Measurements from ENCODE around the gene PHLDA1.
"Not testable (repeated sequence)": the region's sequence is repeated elsewhere in the genome, so short reads cannot be mapped to it uniquely, and the experiment has no call there.

Gene PHLDA1

DNA sequence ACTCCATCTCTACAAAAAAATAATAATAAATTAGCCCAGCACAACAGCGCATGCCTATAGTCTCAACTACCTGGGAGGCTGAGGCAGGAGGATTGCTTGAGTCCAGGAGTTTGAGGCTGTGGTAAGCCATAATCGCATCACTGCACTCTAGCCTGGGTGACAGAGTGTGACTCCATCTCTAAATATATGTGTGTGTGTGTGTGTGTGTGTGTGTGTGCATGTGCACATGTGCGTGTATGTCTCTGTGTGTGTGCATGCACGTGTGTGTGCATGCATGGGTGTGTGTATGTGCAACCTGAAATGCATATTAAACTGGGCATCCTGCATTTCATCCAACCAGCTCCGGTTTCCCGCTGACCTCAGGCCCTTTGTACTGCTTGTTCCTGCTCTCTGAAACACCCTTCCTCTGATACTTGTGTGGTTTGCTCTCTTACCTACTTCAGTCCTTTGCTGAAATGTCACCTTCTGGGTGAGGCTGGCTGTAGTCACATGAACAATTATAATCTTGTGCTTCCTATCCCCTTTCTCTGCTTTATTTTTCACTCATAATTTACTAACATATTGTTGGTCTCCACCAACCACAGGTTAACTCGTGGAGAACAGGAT, 46.9 kb downstream of the PHLDA1 start:
- no peak for DNase-seq (ENCODE audit: low spot score)

DNA sequence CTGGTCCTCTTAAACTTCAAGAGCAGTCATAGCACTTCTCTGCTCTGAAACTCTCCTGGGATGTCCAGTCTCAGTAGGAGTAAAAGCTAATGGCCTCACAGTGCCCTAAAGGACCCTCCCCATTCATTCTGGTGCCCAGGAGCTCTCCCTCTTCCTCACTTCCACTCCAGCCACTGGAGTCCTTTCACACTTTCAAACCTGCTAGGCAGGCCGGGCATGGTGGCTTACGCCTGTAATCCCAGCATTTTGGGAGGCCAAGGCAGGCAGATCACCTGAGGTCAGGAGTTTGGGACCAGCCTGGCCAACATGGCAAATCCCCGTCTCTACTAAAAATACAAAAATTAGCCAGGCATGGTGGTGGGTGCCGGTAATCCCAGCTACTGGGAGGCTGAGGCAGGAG, 47.7 kb downstream of the PHLDA1 start:
- DNase-seq (ENCODE audit: low spot score): not testable (repeated sequence)

DNA sequence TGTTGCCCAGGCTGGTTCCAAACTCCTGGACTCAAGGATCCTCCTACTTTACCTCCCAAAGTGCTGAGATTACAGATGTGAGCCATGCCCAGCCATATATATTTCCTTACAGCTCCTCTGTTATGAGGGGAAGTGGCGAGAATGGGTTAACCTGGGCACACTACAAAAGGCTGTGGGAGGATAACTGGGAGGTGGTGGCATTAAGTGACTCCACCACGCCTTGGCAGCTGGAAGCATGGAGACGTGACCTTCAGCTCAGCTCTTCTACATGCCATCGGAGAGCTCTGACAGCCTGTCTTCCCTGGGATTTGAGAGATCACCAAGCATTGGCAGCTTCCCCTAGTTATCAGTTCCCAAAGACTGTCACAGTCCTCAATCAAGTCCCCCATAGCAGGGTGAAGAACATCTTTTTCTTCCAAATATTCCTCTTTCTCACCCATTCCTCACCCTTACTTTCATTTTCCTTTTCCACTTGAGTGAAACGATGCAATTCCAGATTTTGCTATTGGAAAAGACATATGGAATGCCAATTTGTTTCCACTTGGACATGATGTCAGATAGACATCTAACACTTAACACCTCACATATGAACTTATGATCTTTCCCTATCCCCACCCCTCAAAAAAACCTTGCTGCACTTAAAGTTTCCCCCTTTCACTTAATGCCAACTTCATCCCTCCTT, 48.5 kb downstream of the PHLDA1 start:
- no peak for DNase-seq (ENCODE audit: low spot score)

DNA sequence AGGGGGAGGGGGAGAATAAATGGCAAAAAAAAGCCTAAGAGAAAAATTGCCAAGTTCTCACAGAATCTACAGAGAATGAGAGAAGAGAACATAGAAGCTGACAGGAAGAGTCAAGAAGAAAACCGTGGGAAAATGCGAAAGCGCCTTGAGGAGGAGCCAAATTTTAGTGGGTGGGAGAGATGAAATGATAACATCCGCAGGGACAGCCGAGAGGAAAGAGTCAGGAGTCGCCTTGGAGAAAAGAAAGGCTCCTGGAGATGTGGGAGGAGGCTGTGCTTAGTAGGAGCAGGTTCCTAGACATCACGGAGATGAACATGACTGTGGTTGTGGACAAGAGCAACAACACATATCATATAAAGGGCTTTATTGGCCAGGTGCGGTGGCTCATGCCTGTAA, 49.4 kb downstream of the PHLDA1 start:
- no peak for DNase-seq (ENCODE audit: low spot score)

DNA sequence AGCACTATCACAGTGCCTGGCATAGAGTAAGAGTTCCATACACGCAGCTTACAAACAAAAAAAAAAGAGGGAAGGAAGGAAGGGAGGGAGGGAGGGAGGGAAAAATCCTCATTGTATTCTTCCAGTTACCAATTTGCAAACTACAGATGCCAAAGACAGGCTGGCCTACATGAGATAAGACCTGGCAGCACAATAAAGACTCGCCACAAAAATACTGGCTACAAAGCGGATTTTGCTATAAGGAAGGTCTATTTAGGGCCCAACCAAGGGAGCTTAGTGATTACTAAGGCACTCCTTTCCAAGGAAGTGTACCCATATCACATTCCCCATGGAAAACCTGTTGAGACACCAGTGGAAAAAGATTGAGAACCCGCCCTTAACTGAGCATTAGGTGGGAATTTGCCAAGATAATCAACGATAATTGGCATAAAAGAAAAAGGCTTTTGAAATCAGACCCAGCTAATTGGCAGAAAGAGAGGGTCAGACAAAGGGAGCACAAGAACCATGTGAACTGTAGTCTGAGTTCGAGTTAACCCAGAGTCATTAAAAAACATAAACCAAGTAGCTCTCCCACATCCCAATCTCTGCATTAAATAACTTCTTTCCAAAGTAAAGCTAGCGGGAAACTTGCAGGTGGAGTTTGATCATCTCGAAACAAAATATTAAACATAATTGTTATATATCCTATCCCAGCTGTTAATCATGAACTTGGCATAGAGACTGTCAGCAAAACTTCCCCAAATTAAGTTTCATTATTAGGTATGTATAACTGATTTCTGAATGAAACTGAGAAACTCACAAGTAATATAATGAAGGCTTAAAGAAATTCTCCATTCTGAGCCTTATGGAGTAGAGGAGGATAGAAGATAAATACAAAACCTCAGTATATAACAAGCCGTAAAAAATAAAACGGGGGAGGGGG, 50.1 kb downstream of the PHLDA1 start:
- DNase-seq (ENCODE audit: low spot score): no peak

DNA sequence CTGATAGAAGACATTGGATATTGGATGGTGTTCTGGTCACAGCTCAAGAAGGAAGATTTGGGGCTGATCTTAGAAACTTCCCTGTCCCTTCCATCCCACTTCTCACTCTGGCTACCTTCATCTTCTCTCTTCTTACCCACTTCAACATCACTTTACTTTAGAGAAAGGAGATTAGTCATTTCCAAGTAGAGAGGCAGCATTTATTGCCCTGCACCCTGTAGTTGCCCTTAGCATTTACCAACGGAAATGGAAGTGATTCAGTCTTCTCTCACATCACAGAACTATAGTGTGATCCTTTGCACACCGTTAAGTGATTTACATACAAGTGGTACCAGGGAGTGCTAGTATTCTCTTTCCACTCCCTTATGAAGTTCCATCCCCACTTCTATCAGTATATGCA, 52.4 kb downstream of the PHLDA1 start:
- DNase-seq (ENCODE audit: low spot score): peak; percentile 80

DNA sequence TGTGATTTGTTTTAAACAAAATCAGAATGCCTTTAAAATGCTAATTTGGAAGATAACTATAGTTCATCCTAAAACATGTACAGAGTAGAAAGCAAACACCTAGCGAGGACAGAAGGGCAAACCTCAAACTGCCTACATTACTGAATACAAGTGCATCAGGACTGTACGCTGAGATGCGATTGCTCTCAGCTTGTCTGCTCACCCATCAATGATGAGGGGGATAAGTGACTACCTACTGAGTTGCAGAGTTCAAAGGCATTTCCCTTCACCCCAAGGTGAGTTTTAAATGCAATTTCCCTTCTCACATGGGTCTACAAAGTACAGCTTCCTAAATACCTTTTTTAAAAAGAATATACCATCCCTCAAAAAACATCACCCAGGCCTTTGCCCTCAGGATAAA, 52.9 kb downstream of the PHLDA1 start:
- DNase-seq (ENCODE audit: low spot score): no peak

DNA sequence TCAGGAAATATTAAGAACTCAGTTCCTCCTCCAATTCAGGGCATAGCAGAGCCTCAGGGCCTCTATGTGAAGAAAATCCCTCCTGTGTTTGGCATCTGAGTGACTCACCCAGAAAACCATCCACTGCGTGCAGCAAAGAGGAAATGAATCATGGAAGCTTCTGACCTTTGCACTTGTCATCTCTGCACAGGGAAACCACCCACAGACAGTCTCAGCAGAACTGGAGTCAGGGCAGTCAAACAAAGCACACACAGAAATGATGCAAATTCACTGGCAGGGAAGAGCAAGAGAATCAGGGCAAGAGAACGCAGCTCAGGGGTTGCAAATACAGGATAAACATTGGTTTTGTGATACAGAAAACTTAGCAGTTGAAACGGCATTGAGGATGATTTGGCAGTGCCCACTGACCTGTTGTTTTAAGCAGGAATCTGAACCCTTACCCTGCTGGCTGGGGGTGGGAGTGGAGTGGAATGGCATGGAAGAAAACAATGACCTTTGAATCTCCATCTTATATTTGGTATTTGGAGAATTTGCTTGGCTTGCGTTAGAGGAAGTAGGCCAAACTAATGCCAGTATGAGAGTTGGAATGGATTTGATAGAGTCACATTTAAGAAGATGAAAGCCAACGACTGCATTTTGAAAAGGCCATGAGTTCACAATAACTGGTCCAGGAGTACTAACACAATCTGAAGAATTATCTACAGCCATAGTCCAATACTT, 53.5 kb downstream of the PHLDA1 start:
- peak; percentile 92 for DNase-seq (ENCODE audit: low spot score)

DNA sequence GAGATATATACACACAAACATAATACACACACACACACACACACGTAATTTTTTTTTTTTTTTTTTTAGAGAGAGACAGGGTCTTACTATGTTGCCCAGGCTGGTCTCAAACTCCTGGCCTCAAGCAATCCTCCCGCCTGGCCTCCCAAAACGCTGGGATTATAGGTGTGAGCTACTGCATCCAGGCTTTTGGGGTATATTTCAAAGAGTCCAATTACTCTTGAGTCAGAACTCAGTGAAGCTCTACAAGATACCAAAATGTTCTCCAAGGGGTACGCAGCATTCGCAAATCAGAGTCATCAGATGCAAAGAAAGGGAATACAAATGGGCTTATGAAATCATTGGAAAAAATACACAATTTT, 54.0 kb downstream of the PHLDA1 start:
- no peak for DNase-seq (ENCODE audit: low spot score)

DNA sequence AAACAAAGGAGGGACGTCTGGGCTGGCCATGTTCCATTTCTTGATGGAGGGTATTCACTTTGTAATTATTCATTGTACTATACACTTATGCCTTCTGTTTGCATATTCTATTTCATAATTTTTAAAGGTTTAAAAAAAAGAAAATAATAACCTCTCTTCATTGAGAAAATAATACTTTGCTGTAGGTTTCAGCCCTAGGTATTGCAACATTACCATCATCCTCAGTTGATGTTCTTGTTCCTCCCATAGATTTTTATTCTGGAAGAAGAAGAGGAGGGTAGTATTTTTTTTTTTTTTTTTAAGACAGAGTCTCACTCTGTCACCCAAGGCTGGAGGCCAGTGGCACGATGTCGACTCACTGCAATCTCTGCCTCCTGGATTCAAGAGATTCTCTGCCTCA, 54.7 kb downstream of the PHLDA1 start:
- DNase-seq (ENCODE audit: low spot score): no peak

DNA sequence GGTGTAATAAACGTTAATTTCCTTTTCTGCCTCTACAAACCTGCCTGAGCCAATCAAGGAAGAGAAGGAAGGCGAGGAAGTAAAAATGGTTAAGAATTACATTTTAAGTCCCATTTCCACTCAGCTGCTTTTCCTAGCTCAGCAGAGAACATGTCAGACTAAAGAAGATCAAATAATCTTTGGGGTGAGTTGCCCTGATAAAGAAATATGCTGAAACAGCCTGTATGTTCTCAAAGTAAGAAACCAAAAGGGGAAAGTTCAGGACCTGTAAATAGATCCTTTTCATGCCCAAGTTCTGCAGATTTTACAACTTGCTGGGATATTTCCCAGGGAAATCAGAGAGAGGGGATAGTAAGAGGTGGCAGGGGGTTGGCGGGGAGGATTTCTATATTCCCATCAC, 55.5 kb downstream of the PHLDA1 start:
- no peak for DNase-seq (ENCODE audit: low spot score)

DNA sequence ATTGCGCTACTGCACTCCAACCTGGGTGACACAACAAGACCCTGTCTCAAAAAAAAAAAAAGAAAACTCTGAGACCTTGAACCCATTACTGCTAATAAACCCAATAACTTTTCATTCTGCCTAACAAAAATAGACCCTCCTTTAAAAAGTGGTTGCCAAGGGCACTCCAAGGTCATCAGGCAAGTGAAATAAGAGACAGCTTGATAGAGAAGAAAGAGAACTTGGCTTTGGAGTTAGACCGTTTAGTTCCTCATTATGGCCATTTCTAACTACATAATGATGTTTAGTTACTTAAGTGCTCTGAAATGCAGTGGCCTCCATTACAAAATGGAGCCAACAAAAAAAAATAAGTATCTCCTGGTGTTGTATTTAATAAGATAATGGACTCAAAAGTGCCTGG, 55.9 kb downstream of the PHLDA1 start:
- DNase-seq (ENCODE audit: low spot score): no peak
